ENCODE measurements around the gene WDR19.
A peak's percentile ranks its signal among the peaks of the same experiment; 100 is the strongest.

Gene WDR19

DNA sequence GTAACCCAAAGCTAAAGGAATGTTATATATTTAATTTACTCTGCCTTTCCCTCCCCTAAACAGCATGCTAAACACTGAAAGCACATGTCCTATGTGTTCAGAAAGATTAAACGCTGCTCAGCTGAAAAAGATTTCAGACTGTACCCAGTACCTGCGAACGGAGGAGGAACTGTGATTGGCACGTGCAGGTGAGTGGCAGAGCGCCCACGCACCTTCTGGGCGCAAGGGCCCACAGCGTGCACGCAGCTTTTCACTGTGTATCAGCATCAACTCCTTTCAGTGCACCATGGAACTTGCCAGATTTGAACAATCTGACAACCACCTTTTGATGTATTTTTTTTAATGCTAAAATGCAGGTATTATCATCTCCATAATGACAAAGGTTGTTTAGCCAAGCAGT lies 96.1 kb downstream of the WDR19 start:
- H2AFZ ChIP-seq (ENCODE audit: low read depth, low read length) = no peak overlapping the region

DNA sequence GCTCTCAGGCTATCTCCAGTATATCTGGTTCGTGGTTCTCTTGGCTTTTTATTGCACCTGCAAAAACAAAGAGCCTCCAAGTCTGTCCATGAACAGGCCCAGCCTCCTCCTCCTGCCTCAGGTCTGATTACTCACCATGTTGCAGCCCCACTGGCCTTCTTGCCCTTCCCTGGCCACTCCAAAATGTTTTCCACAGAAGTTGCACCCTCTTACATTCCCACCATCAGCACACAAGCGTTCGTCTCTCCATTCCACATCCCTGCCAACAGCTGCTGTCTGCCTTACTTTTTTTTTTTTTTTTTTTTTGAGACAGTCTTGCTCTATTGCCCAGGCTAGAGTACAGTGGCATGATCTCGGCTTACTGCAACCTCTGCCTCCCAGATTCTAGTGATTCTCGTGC lies 97.1 kb downstream of the WDR19 start:
- DNase-seq (no peak), ATAC-seq (ENCODE audit: insufficient read depth, low read depth) (peak; percentile 35; the same call in 1 of the 3 replicates)
- Histone ChIP-seq H3K4me3 (ENCODE audit: low read depth in 1 of 2, low read length in 2 of 2) (no peak overlapping the region), H4K20me1 (ENCODE audit: insufficient read depth, low read length) (no peaks in the 10 kb centered on the region), H2AFZ (ENCODE audit: low read depth, low read length) (no peak overlapping the region), H3K79me2 (ENCODE audit: insufficient read depth, low read length) (no peaks in the 10 kb centered on the region), H3K9me3 (ENCODE audit: insufficient read depth, low read length, severe bottlenecking) (no peaks in the 10 kb centered on the region), H3K9ac (ENCODE audit: low read depth, low read length) (no peak overlapping the region), H3K4me2 (ENCODE audit: insufficient read depth, low read length) (no peak overlapping the region), H3K27me3 (ENCODE audit: insufficient read depth, low read length, poor library complexity) (no peaks in the 10 kb centered on the region), H3K27ac (ENCODE audit: low read length) (no peak overlapping the region), H3K4me1 (ENCODE audit: insufficient read depth, low read length) (no peaks in the 10 kb centered on the region), H3K36me3 (ENCODE audit: insufficient read depth, low read length) (peaks cover 20% of the 10 kb centered on the region; the same call in 1 of the 2 replicates)
- TF ChIP-seq, protein P1, sequence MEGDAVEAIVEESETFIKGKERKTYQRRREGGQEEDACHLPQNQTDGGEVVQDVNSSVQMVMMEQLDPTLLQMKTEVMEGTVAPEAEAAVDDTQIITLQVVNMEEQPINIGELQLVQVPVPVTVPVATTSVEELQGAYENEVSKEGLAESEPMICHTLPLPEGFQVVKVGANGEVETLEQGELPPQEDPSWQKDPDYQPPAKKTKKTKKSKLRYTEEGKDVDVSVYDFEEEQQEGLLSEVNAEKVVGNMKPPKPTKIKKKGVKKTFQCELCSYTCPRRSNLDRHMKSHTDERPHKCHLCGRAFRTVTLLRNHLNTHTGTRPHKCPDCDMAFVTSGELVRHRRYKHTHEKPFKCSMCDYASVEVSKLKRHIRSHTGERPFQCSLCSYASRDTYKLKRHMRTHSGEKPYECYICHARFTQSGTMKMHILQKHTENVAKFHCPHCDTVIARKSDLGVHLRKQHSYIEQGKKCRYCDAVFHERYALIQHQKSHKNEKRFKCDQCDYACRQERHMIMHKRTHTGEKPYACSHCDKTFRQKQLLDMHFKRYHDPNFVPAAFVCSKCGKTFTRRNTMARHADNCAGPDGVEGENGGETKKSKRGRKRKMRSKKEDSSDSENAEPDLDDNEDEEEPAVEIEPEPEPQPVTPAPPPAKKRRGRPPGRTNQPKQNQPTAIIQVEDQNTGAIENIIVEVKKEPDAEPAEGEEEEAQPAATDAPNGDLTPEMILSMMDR (IDR thresholded peaks at IDR 0.05; ENCODE audit: borderline replicate concordance, extremely low read depth, low read length, poor library complexity, severe bottlenecking) = no peak
- TF ChIP-seq EZH2 (IDR thresholded peaks at IDR 0.05; ENCODE audit: borderline replicate concordance, low read depth, low read length, severe bottlenecking) = no peak

More for the DNA sequence above, 96.1 kb downstream of the WDR19 start:
- H3K79me2 ChIP-seq (ENCODE audit: insufficient read depth, low read length) = no peaks in the 10 kb centered on the region
- H4K20me1 ChIP-seq (ENCODE audit: insufficient read depth, low read length) = no peaks in the 10 kb centered on the region
- no peaks in the 10 kb centered on the region for H3K9me3 ChIP-seq (ENCODE audit: insufficient read depth, low read length, severe bottlenecking)
- ATAC-seq (ENCODE audit: insufficient read depth, low read depth) = no peak
- H3K4me2 ChIP-seq (ENCODE audit: insufficient read depth, low read length) = no peak overlapping the region
- H3K9ac ChIP-seq (ENCODE audit: low read depth, low read length) = no peak overlapping the region
- H3K36me3 ChIP-seq (ENCODE audit: insufficient read depth, low read length) = peaks cover 25% of the 10 kb centered on the region; the same call in 1 of the 2 replicates
- H3K27me3 ChIP-seq (ENCODE audit: insufficient read depth, low read length, poor library complexity) = no peaks in the 10 kb centered on the region
- no peak overlapping the region for H3K27ac ChIP-seq (ENCODE audit: low read length)
- no peak for DNase-seq
- no peaks in the 10 kb centered on the region for H3K4me1 ChIP-seq (ENCODE audit: insufficient read depth, low read length)
- no peak overlapping the region for H3K4me3 ChIP-seq (ENCODE audit: low read depth in 1 of 2, low read length in 2 of 2)
- no peak for TF ChIP-seq EZH2 (IDR thresholded peaks at IDR 0.05; ENCODE audit: borderline replicate concordance, low read depth, low read length, severe bottlenecking)
- TF ChIP-seq, protein P1 (IDR thresholded peaks at IDR 0.05; ENCODE audit: borderline replicate concordance, extremely low read depth, low read length, poor library complexity, severe bottlenecking) = no peak

DNA sequence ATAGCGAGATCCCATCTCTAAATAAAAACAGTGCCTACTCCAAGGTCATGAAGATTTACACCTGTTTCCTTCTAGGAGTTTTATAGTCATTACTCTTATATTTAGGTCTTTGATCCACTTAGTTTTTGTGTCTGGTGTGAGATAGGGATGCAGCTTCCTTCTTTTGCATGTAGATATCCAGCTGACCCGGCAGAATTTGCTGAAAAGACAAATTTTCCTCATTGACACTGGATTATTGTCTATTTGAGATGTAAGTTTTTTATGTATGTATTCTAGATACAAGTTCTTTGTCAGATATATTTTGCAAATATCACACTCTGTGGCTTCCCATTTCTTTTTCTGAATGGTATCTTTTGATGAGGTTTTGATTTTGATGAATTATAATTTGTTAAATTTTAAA lies 98.4 kb downstream of the WDR19 start:
- DNase-seq = no peak
- Histone ChIP-seq H3K4me3 (ENCODE audit: low read depth in 1 of 2, low read length in 2 of 2) (no peak overlapping the region), H3K79me2 (ENCODE audit: insufficient read depth, low read length) (no peaks in the 10 kb centered on the region), H3K27ac (ENCODE audit: low read length) (no peak overlapping the region), H2AFZ (ENCODE audit: low read depth, low read length) (no peak overlapping the region), H4K20me1 (ENCODE audit: insufficient read depth, low read length) (no peaks in the 10 kb centered on the region), H3K4me1 (ENCODE audit: insufficient read depth, low read length) (no peaks in the 10 kb centered on the region), H3K4me2 (ENCODE audit: insufficient read depth, low read length) (no peak overlapping the region), H3K9me3 (ENCODE audit: insufficient read depth, low read length, severe bottlenecking) (no peaks in the 10 kb centered on the region), H3K36me3 (ENCODE audit: insufficient read depth, low read length) (peaks cover 18% of the 10 kb centered on the region), H3K9ac (ENCODE audit: low read depth, low read length) (no peak overlapping the region), H3K27me3 (ENCODE audit: insufficient read depth, low read length, poor library complexity) (no peaks in the 10 kb centered on the region)
- no peak for ATAC-seq (ENCODE audit: insufficient read depth, low read depth)
- TF ChIP-seq, protein P1 (IDR thresholded peaks at IDR 0.05; ENCODE audit: borderline replicate concordance, extremely low read depth, low read length, poor library complexity, severe bottlenecking) = no peak
- TF ChIP-seq EZH2 (IDR thresholded peaks at IDR 0.05; ENCODE audit: borderline replicate concordance, low read depth, low read length, severe bottlenecking) = no peak
